Pancreas (tissue), 10 donors: ENCODE data around the gene SERTM1. TPM values are rescaled to one million over a fixed set of nuclear protein-coding genes. Genes with fewer than 3 reads are reported as not detected.

Source experiments
- ATAC-seq, 4 donors: fragments of 200-7000 bp; cut with Tn5 transposase; one replicate each; pipeline versions ENCODE4 v1.8.0 to v1.9.1; 2020; ENCODE audit warnings: mild to moderate bottlenecking in 4 of 4, moderate library complexity in 4 of 4
- DNase-seq, 6 donors: peaks; one replicate each; pipeline ENCODE4 v3.0.0-alpha.2; 2020
- FAIRE-seq: peaks from 2 replicates; lab custom pipeline; 2012; peaks lifted over from hg19 to GRCh38; lab: Jason Lieb, UNC
- H3K27ac ChIP-seq, 4 donors: fragments of 200-600 bp; sonication (generic); 1 replicate in 3 of 4; 2 replicates in 1 of 4; pipeline versions ENCODE4 v1.5.0 to v1.8.0; 2020
- H3K27me3 ChIP-seq, 4 donors: fragments of 200-600 bp; one replicate each; pipeline ENCODE4 v1.8.0; 2021
- H3K36me3 ChIP-seq, 3 donors: fragments of 200-600 bp; sonication (generic) in 1 of 3; one replicate each; pipeline versions ENCODE4 v1.5.0 to v1.8.0; 2020 to 2021
- H3K4me1 ChIP-seq, 3 donors: fragments of 200-600 bp; one replicate each; pipeline ENCODE4 v1.8.0; 2021
- H3K4me3 ChIP-seq, 4 donors: fragments of 200-600 bp; sonication (generic) in 2 of 4; one replicate each; pipeline versions ENCODE4 v1.5.0 to v1.8.0; 2020 to 2021
- H3K9me3 ChIP-seq, 4 donors: fragments of 200-600 bp; one replicate each; pipeline ENCODE4 v1.8.0; 2021
- WGBS, 2 donors: extraction: QIAGEN DNeasy Blood & Tissue Kit; methylation state at CpG; one replicate each; pipeline ENCODE4 v1.1.7; 2013; 5-methylcytosine and 5-hydroxymethylcytosine counted together
- intact Hi-C, 3 donors: fragments of 100-400 bp; cut with DNase I; formaldehyde crosslinking; loops; one replicate each; pipeline versions ENCODE4 v1.11.1 to v1.14.2; 2022
- polyA plus RNA-seq, 2 donors: library from polyadenylated mRNA; stranded (reverse); fragments of 200-250 nt; gene quantifications; one replicate each; pipeline ENCODE4 v1.2.3, GENCODE V29; 2013
- total RNA-seq, 6 donors: library from RNA; stranded (reverse); fragmentation: NEBNext Ultra II Directional in 4 of 6; extraction: Animal tissue kit (Norgen Biotek cat#: 25700) in 4 of 6; gene quantifications; one replicate each; pipeline versions ENCODE4 v1.2.1 to v1.2.4, GENCODE V29; 2021 to 2023
- TF ChIP-seq, protein P1 (sequence below), 4 donors: fragments of 200-600 bp; sonication (generic) in 3 of 4; IDR thresholded peaks; one replicate each; pipeline versions ENCODE4 v1.5.0 to v1.8.0; 2021; ENCODE audit warnings: antibody characterized with exemption in 4 of 4
- donor health status: healthy with polysubstance abuse.
- donor health status: DM: no; HTN: no; CAD: no; lungs with moderate emphysema.
- donor health status: DM: no; HTN: no; CAD: no.
- donor health status: control.
- donor health status: control.
- donor health status: Bipolar disorder and iron deficiency.
- donor health status: DM: yes; HTN: yes; CAD: no.
- donor health status: DM: no; HTN: no; CAD: no.
- donor health status: DM: no; HTN: no; CAD: no.
- donor health status: DM: yes; HTN: yes; CAD: no.

The SERTM1 gene
- total and polyA plus RNA-seq, 8 donors, result 0.04 to 1.1 (median 0.25) TPM; not detected in 2

DNA sequence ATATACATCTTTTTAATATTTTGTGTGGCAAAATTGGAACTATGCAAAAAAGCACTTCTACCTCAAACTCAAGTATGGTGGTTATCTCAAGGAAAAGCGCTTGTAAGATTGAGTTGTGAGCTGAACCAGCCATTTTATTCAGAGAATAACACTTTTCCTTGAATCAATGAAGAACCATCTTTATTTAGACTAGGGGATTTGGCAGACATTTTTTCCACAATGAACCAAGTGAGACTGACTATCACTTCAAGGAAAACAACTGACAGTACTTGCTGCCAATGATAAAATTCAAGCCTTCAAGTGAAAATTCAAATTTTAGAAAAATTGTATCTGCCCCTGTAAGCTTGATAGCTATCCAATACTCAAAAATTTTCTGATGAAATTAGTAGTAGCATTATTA is 23.2 kb upstream of the SERTM1 start:
- H3K9me3 ChIP-seq, result no peaks in the 10 kb centered on the region
- no peak overlapping the region for H3K4me3 ChIP-seq
- H3K27me3 ChIP-seq, result no peaks in the 10 kb centered on the region
- DNase-seq, result no peak
- H3K4me1 ChIP-seq, result no peaks in the 10 kb centered on the region
- intact Hi-C loops, result no loop called here
- 75 to 96% methylated on average over 1 of the region's 1 CpG for WGBS, 2 donors
- no peak overlapping the region for H3K27ac ChIP-seq
- FAIRE-seq, result no peak
- H3K36me3 ChIP-seq, result no peaks in the 10 kb centered on the region
- TF ChIP-seq, protein P1, sequence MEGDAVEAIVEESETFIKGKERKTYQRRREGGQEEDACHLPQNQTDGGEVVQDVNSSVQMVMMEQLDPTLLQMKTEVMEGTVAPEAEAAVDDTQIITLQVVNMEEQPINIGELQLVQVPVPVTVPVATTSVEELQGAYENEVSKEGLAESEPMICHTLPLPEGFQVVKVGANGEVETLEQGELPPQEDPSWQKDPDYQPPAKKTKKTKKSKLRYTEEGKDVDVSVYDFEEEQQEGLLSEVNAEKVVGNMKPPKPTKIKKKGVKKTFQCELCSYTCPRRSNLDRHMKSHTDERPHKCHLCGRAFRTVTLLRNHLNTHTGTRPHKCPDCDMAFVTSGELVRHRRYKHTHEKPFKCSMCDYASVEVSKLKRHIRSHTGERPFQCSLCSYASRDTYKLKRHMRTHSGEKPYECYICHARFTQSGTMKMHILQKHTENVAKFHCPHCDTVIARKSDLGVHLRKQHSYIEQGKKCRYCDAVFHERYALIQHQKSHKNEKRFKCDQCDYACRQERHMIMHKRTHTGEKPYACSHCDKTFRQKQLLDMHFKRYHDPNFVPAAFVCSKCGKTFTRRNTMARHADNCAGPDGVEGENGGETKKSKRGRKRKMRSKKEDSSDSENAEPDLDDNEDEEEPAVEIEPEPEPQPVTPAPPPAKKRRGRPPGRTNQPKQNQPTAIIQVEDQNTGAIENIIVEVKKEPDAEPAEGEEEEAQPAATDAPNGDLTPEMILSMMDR (IDR thresholded peaks at IDR 0.05), result no peak
- ATAC-seq, result no peak

DNA sequence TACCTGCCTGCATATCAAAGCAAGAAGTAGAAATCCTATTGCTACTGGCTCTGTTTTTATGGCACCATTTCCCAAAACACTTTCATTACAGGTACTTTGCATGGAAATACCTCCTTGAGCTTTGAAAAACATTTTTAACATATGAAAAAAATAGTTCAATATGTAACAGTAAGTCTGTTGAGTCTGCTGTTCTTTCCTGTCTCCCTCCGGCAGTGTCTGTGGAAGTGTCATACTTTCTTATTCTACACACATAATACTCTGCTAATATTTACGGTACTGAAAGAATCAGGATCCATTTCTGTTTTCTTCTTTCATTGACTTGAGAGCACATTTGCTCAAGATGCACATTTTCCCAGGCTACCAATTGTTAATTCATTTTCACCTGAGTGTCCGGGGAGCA is 8.2 kb upstream of the SERTM1 start:
- intact Hi-C loops, result no loop called here
- 42 to 54% methylated on average over 3 of the region's 3 CpGs for WGBS, 2 donors
- DNase-seq (no peak), FAIRE-seq (no peak), ATAC-seq (no peak)
- Histone ChIP-seq H3K9me3 (no peaks in the 10 kb centered on the region), H3K36me3 (no peaks in the 10 kb centered on the region), H3K4me1 (no peaks in the 10 kb centered on the region), H3K4me3 (no peak overlapping the region), H3K27ac (no peak overlapping the region), H3K27me3 (no peaks in the 10 kb centered on the region)
- TF ChIP-seq, protein P1 (IDR thresholded peaks at IDR 0.05), result no peak

DNA sequence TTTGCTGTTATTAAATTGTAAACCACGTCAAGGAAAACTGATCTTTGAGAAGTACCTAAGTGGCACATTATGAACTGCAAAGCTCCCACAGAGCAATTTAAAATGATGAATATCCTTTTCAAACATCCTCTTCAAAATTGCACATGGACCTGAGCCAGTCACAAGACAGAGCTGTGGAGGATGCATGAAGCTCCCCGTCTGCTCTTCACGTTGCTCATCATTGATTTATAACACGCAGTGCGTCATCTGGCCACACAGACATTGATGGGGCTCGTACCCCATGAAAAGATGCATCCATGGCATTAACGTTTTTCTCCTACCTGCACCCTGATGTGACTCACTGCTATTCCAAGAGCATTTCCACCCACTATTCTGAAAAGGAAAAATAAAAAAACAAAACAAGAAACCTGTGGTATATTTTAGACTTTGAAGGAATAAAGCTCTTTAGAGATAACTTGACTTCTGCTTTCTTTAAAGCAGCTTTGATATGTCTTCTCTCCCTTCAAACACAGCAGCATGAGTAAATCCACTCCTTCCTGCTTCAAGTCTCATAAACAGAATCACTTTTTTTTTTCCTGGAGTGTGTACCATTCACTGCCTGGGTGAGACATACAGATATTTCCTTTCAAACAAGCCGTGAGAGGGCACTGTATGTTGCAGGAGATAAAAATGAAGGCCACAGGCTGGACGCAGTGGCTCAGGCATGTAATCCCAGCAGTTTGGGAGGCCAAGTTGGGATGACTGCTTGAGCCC is 7.2 kb upstream of the SERTM1 start:
- FAIRE-seq, result no peak
- 49 to 59% methylated on average over 9 of the region's 9 CpGs for WGBS, 2 donors
- no peaks in the 10 kb centered on the region for H3K36me3 ChIP-seq
- no peaks in the 10 kb centered on the region for H3K27me3 ChIP-seq
- intact Hi-C loops, result no loop called here
- H3K9me3 ChIP-seq, result no peaks in the 10 kb centered on the region
- TF ChIP-seq, protein P1 (IDR thresholded peaks at IDR 0.05), result no peak
- no peak overlapping the region for H3K27ac ChIP-seq
- no peak overlapping the region for H3K4me3 ChIP-seq
- H3K4me1 ChIP-seq, result no peaks in the 10 kb centered on the region
- ATAC-seq, result no peak
- DNase-seq, result no peak

DNA sequence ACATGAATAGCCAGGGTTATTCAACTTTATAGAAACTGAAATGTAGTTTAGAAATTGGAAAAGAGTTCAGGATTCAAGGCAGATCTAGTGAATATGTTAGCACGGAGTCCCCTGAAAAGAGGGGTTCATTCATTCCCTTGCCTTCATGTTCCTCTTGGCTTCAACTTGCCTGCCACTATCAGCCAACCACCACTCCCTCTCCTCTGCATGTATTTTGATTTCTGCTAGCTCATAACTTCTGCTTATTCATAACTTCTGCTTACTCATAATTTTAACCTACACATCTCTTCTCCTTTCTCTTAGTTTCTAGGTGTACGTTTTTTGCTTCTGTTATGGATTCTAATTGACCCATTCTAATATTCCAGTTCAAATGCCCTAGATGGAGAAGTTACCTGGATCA is 5.5 kb upstream of the SERTM1 start:
- Histone ChIP-seq H3K27me3 (no peaks in the 10 kb centered on the region), H3K36me3 (no peaks in the 10 kb centered on the region), H3K9me3 (no peaks in the 10 kb centered on the region), H3K4me1 (no peaks in the 10 kb centered on the region), H3K27ac (no peak overlapping the region), H3K4me3 (no peak overlapping the region)
- no peak for DNase-seq
- FAIRE-seq, result no peak
- intact Hi-C loops, result no loop called here
- 62 to 63% methylated on average over 2 of the region's 2 CpGs for WGBS, 2 donors
- ATAC-seq, result no peak
- TF ChIP-seq, protein P1 (IDR thresholded peaks at IDR 0.05), result no peak

DNA sequence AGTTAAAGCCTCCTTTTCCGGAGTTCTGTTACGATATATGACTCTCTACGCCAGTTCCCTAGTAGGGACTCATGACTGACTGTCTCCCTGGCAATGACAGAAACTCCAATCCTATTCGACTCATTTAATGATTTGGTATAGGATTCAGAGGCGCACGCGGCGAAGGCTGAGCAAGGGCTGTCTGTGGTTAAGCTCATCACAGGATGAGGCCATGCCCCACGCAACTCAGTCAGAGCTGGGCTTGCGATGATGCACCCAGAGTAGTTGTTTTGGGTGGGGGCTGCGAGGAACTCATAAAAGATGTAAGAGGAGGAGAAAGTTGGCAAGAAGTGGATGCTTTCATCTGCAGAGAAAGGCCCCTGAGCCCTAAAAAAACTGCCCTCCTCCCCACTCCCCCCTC is 468 bp upstream of the SERTM1 start:
- FAIRE-seq (no peak), ATAC-seq (no peak), DNase-seq (no peak)
- intact Hi-C loops, result no loop called here
- WGBS, 2 donors, result 46 to 52% methylated on average over 11 of the region's 11 CpGs
- Histone ChIP-seq H3K9me3 (no peaks in the 10 kb centered on the region), H3K27me3 (peaks cover 0 to 9% (median 0%) of the 10 kb centered on the region in 4 donors), H3K4me1 (no peaks in the 10 kb centered on the region), H3K27ac (no peak overlapping the region), H3K4me3 (no peak overlapping the region), H3K36me3 (no peaks in the 10 kb centered on the region)
- TF ChIP-seq, protein P1 (IDR thresholded peaks at IDR 0.05), result no peak
